Measurements from ENCODE around the gene BCR.
"Not testable (repeated sequence)": the region's sequence is repeated elsewhere in the genome, so short reads cannot be mapped to it uniquely, and the experiment has no call there.

BCR gene

GRCh38 chr22:23301591-23301990 is 121.3 kb downstream of the BCR start:
- DNase-seq (ENCODE audit: low read depth): no peak
- no peak overlapping the region for H3K4me3 ChIP-seq (ENCODE audit: low read depth, low read length)
- TF ChIP-seq CTCF (IDR thresholded peaks at IDR 0.05; ENCODE audit: insufficient read depth, low read depth, low read length, missing control alignments): no peak

GRCh38 chr22:23302171-23303002 is 122.1 kb downstream of the BCR start:
- no peak for TF ChIP-seq CTCF (IDR thresholded peaks at IDR 0.05; ENCODE audit: insufficient read depth, low read depth, low read length, missing control alignments)
- no peak for DNase-seq (ENCODE audit: low read depth)

GRCh38 chr22:23305321-23305910 is 125.1 kb downstream of the BCR start:
- no peak for DNase-seq (ENCODE audit: low read depth)
- no peak overlapping the region for H3K4me3 ChIP-seq (ENCODE audit: low read depth, low read length)
- TF ChIP-seq CTCF (IDR thresholded peaks at IDR 0.05; ENCODE audit: insufficient read depth, low read depth, low read length, missing control alignments): no peak

More at GRCh38 chr22:23302171-23303002, 122.1 kb downstream of the BCR start:
- no peak overlapping the region for H3K4me3 ChIP-seq (ENCODE audit: low read depth, low read length)

GRCh38 chr22:23305922-23306374 is 125.6 kb downstream of the BCR start:
- no peak for TF ChIP-seq CTCF (IDR thresholded peaks at IDR 0.05; ENCODE audit: insufficient read depth, low read depth, low read length, missing control alignments)
- H3K4me3 ChIP-seq (ENCODE audit: low read depth, low read length): no peak overlapping the region
- no peak for DNase-seq (ENCODE audit: low read depth)

- DNase-seq (ENCODE audit: low read depth): no peak
- H3K4me3 ChIP-seq (ENCODE audit: low read depth, low read length): no peak overlapping the region
- no peak for TF ChIP-seq CTCF (IDR thresholded peaks at IDR 0.05; ENCODE audit: insufficient read depth, low read depth, low read length, missing control alignments)
These were observed 126.2 kb downstream of the BCR start for GRCh38 chr22:23306438-23306921.

- no peak for DNase-seq (ENCODE audit: low read depth)
- no peak for TF ChIP-seq CTCF (IDR thresholded peaks at IDR 0.05; ENCODE audit: insufficient read depth, low read depth, low read length, missing control alignments)
- H3K4me3 ChIP-seq (ENCODE audit: low read depth, low read length): no peak overlapping the region
These were observed 126.6 kb downstream of the BCR start for GRCh38 chr22:23306926-23307325.

- DNase-seq (ENCODE audit: low read depth); H3K4me3 ChIP-seq (ENCODE audit: low read depth, low read length): not testable (repeated sequence)
These were observed 127.2 kb downstream of the BCR start for GRCh38 chr22:23307511-23307910.

GRCh38 chr22:23309261-23309660 is 129.0 kb downstream of the BCR start:
- H3K4me3 ChIP-seq (ENCODE audit: low read depth, low read length); DNase-seq (ENCODE audit: low read depth): not testable (repeated sequence)

GRCh38 chr22:23310443-23311097 is 130.3 kb downstream of the BCR start:
- not testable (repeated sequence) for H3K4me3 ChIP-seq (ENCODE audit: low read depth, low read length); DNase-seq (ENCODE audit: low read depth)

GRCh38 chr22:23311635-23312420 is 131.5 kb downstream of the BCR start:
- H3K4me3 ChIP-seq (ENCODE audit: low read depth, low read length); DNase-seq (ENCODE audit: low read depth): not testable (repeated sequence)

Measured in GM12865 (cell line).